Right lobe of liver (tissue), 6 donors: ENCODE results near the gene MRTO4. TPM values are rescaled to one million over a fixed set of nuclear protein-coding genes. Genes with fewer than 3 reads are reported as not detected.
"Not testable (repeated sequence)": the region's sequence is repeated elsewhere in the genome, so short reads cannot be mapped to it uniquely, and the experiment has no call there.

ENCODE experiments used
- ATAC-seq, 4 donors: fragments of 200-7000 bp; cut with Tn5 transposase; one replicate each; pipeline ENCODE4 v1.9.1; 2020; ENCODE audit warnings: mild to moderate bottlenecking in 4 of 4, moderate library complexity in 4 of 4
- DNase-seq, 3 donors: peaks; one replicate each; pipeline ENCODE4 v3.0.0-alpha.2; 2020
- H3K27ac ChIP-seq, 3 donors: fragments of 200-600 bp; one replicate each; pipeline ENCODE4 v1.8.0; 2022
- H3K27me3 ChIP-seq, 2 donors: fragments of 200-600 bp; one replicate each; pipeline ENCODE4 v1.8.0; 2022
- H3K36me3 ChIP-seq, 4 donors: fragments of 200-600 bp; sonication (generic) in 1 of 4; one replicate each; pipeline versions ENCODE4 v1.5.1 to v1.8.0; 2017 to 2022; ENCODE audit warnings: control low read depth in 1 of 4
- H3K4me1 ChIP-seq, 4 donors: fragments of 200-600 bp; sonication (generic) in 1 of 4; one replicate each; pipeline versions ENCODE4 v1.5.1 to v1.8.0; 2017 to 2022; ENCODE audit warnings: control low read depth in 1 of 4
- H3K4me3 ChIP-seq, 3 donors: fragments of 200-600 bp; one replicate each; pipeline ENCODE4 v1.8.0; 2022
- H3K9me3 ChIP-seq, 4 donors: fragments of 200-600 bp; sonication (generic) in 1 of 4; one replicate each; pipeline versions ENCODE4 v1.5.1 to v1.8.0; 2017 to 2022; ENCODE audit warnings: control low read depth in 1 of 4
- CTCF ChIP-seq, 4 donors: fragments of 200-600 bp in 3 of 4; fragments of 450-650 bp in 1 of 4; IDR thresholded peaks; one replicate each; pipeline versions ENCODE4 v1.5.1 to v1.8.0; 2016 to 2022; ENCODE audit warnings: antibody characterized with exemption in 4 of 4, mild to moderate bottlenecking in 2 of 4
- POLR2A ChIP-seq: fragments of 450-650 bp; IDR thresholded peaks from one replicate; pipeline ENCODE4 v1.6.1; 2017; ENCODE audit warnings: antibody characterized with exemption, mild to moderate bottlenecking
- WGBS: methylation state at CpG from one replicate; pipeline ENCODE4 v1.1.6; 2018; ENCODE audit warnings: low coverage, low lambda C conversion rate; ENCODE audit not compliant: insufficient coverage; ENCODE audit errors: missing lambda C conversion rate; 5-methylcytosine and 5-hydroxymethylcytosine counted together
- intact Hi-C, 2 donors: fragments of 100-400 bp; cut with DNase I; formaldehyde crosslinking; loops; one replicate each; pipeline versions ENCODE4 v1.11.2 to v1.14.1; 2022
- total RNA-seq, 6 experiments: library from RNA; depleted of rRNA in 2 of 6; stranded (reverse); fragments of >200 nt in 2 of 6; fragmentation: NEBNext Ultra II Directional in 3 of 6; extraction: Animal tissue kit (Norgen Biotek cat#: 25700) in 3 of 6; gene quantifications; one replicate each; pipeline versions ENCODE4 v1.1.0 to v1.2.4, GENCODE V29; 2016 to 2023
- donor health status: DM: no; HTN: yes; CAD: no.
- donor health status: DM: no; HTN: no; CAD: no.
- donor health status: DM: no; HTN: no; CAD: no.
- donor health status: DM: no; HTN: yes; CAD: no.
- donor health status: DM: no; HTN: yes; CAD: no.

The MRTO4 gene
- total RNA-seq, 6 experiments from 2014 or later = 7.0 to 17.3 (median 8.2) TPM

GRCh38 chr1:19222573-19222972 is 29.0 kb upstream of the MRTO4 start:
- H3K4me3 ChIP-seq = no peak overlapping the region
- TF ChIP-seq CTCF (IDR thresholded peaks at IDR 0.05) (no peak), POLR2A (no peak)
- no peak overlapping the region for H3K27ac ChIP-seq
- 95% methylated on average over 3 of the region's 11 CpGs for WGBS
- H3K27me3 ChIP-seq = no peaks in the 10 kb centered on the region
- DNase-seq = no peak
- no peaks in the 10 kb centered on the region for H3K4me1 ChIP-seq
- ATAC-seq = no peak
- intact Hi-C loops = no loop called here
- no peaks in the 10 kb centered on the region for H3K9me3 ChIP-seq
- peaks cover 0 to 89% (median 34%) of the 10 kb centered on the region in 4 donors for H3K36me3 ChIP-seq

DNA sequence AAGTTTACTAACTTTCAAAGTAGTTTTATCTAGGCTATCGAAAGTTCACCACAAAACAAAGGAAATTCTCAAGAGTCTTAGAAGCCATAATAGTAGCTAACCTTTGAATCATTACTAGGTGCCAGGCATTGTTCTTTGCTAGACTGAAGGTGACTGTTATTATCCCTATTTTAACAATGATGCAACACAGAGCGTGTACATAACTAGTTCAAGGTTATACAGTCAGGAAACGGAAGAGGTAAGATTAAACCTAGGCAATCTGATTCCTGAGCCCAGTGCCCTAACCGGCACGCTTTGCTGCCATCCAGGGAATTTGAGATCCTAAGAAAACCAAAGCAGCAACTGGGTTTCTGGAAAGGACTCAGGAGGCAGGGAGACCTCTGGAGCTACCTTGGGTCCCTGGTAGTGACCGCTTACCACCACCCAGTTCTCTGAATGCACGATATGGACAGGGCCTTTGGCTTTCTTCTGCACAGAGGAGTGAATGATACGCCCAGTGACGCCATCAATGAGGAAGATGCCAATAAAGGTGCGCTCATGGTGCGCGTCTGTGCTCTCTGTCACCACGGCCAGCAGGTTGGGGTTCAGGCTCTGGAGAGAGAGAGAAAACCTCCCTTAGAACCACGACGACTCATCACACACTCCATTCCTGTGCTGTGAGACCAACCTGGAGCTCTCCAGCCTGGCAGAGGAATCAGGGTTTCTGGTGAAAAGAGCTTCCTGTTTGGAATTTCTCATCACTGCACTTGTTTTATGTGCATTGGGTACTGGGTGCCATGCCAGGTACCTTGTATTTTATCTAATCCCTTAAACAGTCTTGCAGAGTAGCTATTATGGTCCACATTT is 28.4 kb upstream of the MRTO4 start:
- intact Hi-C loops = no loop called here
- TF ChIP-seq POLR2A (no peak), CTCF (IDR thresholded peaks at IDR 0.05) (no peak)
- Histone ChIP-seq H3K9me3 (no peaks in the 10 kb centered on the region), H3K4me3 (no peak overlapping the region), H3K27ac (no peak overlapping the region), H3K4me1 (no peaks in the 10 kb centered on the region), H3K36me3 (peaks cover 0 to 86% (median 33%) of the 10 kb centered on the region in 4 donors), H3K27me3 (no peaks in the 10 kb centered on the region)
- ATAC-seq = peak in 1 of 4 donors; percentile 19
- WGBS = 66% methylated on average over 5 of the region's 15 CpGs
- no peak for DNase-seq

DNA sequence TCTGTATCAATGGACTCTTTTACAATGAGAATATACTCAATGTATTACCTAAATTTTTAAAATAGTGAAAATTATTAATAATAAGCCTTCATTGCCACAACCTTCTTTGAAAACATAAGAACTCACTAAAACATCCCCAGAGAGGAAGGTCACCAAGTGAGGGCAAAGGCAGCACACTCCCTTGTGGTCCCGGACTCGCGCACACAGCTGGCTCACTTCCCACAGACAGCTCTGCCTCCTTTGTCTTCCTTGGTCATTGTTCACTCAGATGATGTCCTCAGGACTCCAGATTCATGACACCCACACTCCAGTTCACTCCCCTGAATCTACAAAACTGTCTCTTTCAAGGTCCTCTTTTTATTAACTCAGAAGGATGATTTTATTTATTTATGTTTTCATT is 22.4 kb upstream of the MRTO4 start:
- DNase-seq = no peak
- Histone ChIP-seq H3K36me3 (peaks cover 0 to 82% (median 32%) of the 10 kb centered on the region in 4 donors), H3K4me3 (no peak overlapping the region), H3K27ac (no peak overlapping the region), H3K4me1 (peaks cover 0 to 11% (median 0%) of the 10 kb centered on the region in 4 donors), H3K27me3 (no peaks in the 10 kb centered on the region), H3K9me3 (no peaks in the 10 kb centered on the region)
- TF ChIP-seq POLR2A = no peak
- no peak for TF ChIP-seq CTCF (IDR thresholded peaks at IDR 0.05)
- intact Hi-C loops = no loop called here
- 68% methylated on average over 3 of the region's 3 CpGs for WGBS
- ATAC-seq = no peak

- Histone ChIP-seq H3K27ac (no peak overlapping the region), H3K4me3 (no peak overlapping the region), H3K36me3 (peaks cover 0 to 82% (median 29%) of the 10 kb centered on the region in 4 donors), H3K9me3 (no peaks in the 10 kb centered on the region), H3K27me3 (no peaks in the 10 kb centered on the region), H3K4me1 (peaks cover 0 to 11% (median 0%) of the 10 kb centered on the region in 4 donors)
- WGBS = 76% methylated on average over 6 of the region's 6 CpGs
- TF ChIP-seq POLR2A = no peak
- TF ChIP-seq CTCF (IDR thresholded peaks at IDR 0.05) = no peak
- ATAC-seq (no peak), DNase-seq (no peak)
- intact Hi-C loops = loop anchor here in 1 of 2 donors (10.0 kb wide), 1 partner anchor 45 kb away; no protein-coding TSS in a partner anchor
These were observed 21.7 kb upstream of the MRTO4 start for GRCh38 chr1:19229828-19230325.

DNA sequence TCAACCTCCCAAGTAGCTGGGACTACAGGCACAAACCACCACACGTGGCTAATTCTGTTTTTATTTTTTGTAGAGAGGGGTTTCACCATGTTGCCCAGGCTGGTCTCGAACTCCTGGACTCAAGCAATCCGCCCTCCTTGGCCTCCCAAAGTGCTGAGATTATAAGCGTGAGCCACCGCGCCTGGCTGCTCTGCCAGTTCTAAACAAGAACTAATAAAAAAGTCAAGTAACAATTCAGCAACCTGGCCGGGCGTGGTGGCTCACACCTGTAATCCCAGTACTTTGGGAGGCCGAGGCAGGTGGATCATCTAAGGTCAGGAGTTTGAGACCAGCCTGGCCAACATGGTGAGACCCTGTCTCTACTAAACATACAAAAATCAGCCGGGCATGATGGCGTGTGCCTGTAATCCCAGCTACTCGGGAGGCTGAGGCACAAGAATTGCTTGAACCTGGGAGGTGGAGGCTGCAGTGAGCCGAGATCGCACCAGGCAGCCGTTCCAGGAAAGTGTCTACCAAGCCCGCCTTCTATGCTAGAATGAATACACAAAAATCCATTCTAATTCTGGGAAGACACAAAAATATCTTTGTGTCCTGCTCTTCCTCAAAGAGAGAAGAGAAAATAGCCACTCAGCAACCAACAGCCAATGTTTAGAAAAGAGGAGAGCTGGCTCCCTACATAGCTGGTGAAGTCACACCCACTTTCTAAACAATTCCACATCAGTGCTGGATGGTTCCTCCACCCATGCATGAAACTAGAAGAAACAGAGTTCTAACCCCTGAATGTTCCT is 19.7 kb upstream of the MRTO4 start:
- 89% methylated on average over 14 of the region's 16 CpGs for WGBS
- DNase-seq, H3K4me3 ChIP-seq, H3K27me3 ChIP-seq, H3K9me3 ChIP-seq: not testable (repeated sequence)
- H3K4me1 ChIP-seq = peaks cover 0 to 11% (median 0%) of the 10 kb centered on the region in 4 donors
- peak overlapping the region in 1 of 3 donors; percentile 21 for H3K27ac ChIP-seq
- peak in 2 of 4 donors; percentile 39 to 50 for ATAC-seq
- intact Hi-C loops = loop anchor here in 1 of 2 donors (10.0 kb wide), 1 partner anchor 47 kb away; no protein-coding TSS in a partner anchor
- peaks cover 0 to 76% (median 21%) of the 10 kb centered on the region in 4 donors for H3K36me3 ChIP-seq
